HG02571 (cell line): Measurements from ENCODE around the gene CREBZF.
"Not testable (repeated sequence)": the region's sequence is repeated elsewhere in the genome, so short reads cannot be mapped to it uniquely, and the experiment has no call there.

ENCODE experiments used
- ATAC-seq: cut with Tn5 transposase; IDR thresholded peaks from one replicate; pipeline ENCODE4 v1.9.1; 2021; ENCODE audit warnings: mild to moderate bottlenecking, moderate library complexity; ENCODE audit not compliant: unreplicated experiment

The CREBZF gene

GRCh38 chr11:85670949-85671663 is 6.2 kb upstream of the CREBZF start:
- not testable (repeated sequence) for ATAC-seq

- no peak for ATAC-seq
Observed at GRCh38 chr11:85668157-85668556, 3.2 kb upstream of the CREBZF start.

DNA sequence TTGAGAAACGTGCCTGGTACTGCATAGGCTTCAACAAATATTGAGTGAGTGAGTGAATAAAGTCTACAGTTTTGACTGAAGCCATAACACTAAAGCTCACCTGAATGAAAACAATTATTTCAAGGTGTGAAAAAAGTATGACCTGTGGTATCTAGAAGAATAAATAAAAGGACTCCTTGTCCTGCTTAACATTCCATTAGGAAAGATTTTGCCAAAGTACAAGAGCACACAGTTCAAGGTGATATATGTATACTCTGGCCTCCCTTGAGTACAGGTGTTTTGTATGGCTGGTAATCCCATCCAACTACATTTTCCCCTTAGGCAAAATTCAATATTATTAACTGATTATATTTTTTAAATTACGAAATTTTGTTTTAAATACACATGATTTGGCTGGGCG is 1.8 kb upstream of the CREBZF start:
- no peak for ATAC-seq

- ATAC-seq, result no peak
Observed at GRCh38 chr11:85665733-85666132, 804 bp upstream of the CREBZF start.

- peak; percentile 70 for ATAC-seq
Observed at GRCh38 chr11:85663753-85664614, 945 bp downstream of the CREBZF start.

- ATAC-seq, result no peak
Observed at GRCh38 chr11:85663080-85663752, 1.7 kb downstream of the CREBZF start.

- ATAC-seq, result no peak
Observed at GRCh38 chr11:85661972-85662664, 2.8 kb downstream of the CREBZF start.

- no peak for ATAC-seq
Observed at GRCh38 chr11:85658180-85658579, 6.7 kb downstream of the CREBZF start.

DNA sequence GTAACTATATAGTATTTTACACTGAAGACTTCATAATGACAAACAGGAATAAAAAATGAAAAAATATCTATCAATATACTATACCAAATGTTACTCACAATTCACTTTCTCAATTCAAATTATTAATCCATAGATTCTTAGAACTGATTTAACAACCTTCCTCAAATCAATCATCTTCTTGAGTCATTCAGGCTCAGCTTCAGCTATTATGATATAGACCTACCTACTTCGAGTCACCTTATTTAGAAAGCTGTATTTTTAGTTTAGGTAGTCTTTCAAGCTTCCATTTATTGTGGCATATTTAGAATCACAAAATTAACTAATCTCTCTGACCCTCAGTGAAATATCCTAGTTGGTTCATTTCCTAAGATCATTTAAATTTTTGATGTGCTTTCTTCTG is 8.2 kb downstream of the CREBZF start:
- no peak for ATAC-seq

DNA sequence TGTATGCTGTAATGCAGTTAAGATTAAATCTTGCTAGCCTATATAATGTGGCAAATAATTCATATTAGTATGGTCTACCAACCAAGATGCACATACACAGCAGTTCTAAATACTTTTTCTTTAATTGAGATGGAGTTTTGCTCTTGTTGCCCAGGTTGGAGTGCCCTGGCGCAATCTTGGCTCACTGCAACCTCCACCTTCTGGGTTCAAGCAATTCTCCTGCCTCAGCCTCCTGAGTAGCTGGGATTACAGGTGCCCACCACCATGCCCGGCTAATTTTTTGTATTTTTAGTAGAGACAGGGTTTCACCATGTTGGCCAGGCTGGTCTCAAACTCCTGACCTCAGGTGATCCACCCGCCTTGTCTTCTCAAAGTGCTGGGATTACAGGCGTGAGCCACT is 10.6 kb downstream of the CREBZF start:
- not testable (repeated sequence) for ATAC-seq

DNA sequence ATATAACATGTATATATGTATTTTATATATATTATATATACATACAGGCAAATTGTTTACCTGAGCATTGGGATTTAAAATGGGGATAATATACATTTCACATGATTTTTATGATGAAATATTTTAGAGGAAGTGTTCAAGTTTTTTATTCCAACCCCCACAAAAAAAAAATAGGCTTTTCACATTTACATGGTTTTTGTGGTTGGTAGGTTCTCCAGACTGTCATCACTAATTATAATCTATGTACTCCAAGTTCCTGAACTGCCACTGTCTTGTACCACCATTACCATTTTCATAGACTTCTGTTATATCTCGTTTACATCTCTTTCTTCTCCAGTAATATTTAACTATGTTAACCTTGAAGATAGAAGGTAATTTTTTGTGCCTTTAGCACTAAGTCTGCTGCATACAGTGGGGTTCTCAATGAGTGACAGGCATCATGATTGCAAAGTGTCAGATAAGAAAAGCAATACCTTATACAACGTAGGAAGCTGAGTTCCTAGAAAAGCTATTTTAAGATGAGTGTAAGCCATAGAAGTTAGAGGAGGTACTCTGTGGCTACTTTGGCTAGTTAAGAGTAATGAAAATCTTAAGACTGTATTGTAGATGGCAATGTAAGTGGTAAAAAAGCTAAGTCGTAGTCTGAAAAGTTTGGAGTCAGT is 12.0 kb downstream of the CREBZF start:
- ATAC-seq, result no peak

GRCh38 chr11:85651118-85651517 is 13.8 kb downstream of the CREBZF start:
- no peak for ATAC-seq

DNA sequence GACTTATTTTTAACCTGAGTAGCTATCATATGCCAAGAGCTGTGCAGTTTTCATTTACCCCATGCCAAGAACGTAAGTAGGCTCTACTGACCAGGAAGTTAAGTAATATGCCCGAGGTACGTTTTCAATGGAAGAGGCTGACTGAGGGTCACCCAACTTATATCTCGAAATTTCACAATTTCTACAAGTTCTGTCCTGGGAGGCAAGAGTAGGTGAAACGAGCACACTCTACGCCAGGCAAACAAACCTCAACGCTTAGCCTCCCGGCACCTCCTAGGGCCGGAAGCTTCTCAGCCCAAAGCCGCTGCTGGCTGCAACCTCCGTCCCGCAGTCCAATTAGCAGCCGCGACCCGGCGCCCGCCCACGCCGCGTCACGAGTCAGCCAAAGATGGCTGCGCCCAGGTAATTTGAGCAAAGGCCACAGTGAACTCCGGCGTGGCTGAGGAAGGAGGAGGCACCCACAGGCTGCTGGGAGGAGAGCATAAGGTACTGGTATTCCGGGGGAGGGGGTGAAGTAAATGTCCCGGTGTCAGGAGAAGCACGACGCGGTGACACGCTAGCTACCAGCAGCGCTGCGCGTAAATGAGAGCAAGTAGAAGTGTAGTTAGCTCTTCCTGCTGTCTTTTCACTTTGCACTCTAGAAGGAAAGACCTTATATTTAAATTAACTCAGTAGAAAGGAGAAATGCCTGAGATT is 17.2 kb downstream of the CREBZF start, which contains the start of gene TMEM126A:
TMEM126A (plus strand) TSS at position 364 of the 696 bp plus-strand sequence. CDS start 2,289 bp downstream, outside the sequence.
- peak; percentile 99 for ATAC-seq

- ATAC-seq, result no peak
Observed at GRCh38 chr11:85647078-85647477, 17.9 kb downstream of the CREBZF start.

DNA sequence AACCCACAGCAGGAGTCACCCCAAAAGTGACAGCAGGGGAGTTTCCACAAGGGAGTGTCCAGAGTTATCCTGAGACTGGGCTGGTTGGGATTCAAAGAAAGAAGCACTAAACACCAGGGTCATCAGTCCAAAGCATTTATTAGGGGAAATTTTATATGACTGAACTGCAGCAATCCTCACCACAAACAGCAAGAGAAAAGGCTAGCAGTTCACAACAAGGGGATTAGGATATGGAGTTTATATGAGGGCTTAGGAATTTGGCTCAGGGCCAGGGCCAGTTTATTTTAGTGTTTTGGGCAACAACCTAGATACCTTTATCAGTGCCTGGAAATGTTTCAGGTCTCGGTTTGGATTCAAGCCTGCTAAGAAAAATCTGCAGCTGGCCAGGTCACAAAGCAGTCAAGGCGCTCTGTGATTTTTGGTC is 21.7 kb downstream of the CREBZF start:
- ATAC-seq, result no peak

- no peak for ATAC-seq
Observed at GRCh38 chr11:85634747-85635146, 30.2 kb downstream of the CREBZF start.

GRCh38 chr11:85628771-85629341 is 36.1 kb downstream of the CREBZF start:
- peak; percentile 9 for ATAC-seq

- peak; percentile 99 for ATAC-seq
Observed at GRCh38 chr11:85627998-85628770, 36.7 kb downstream of the CREBZF start, which contains the start of gene TMEM126B. TSS of gene TMEM126B (plus strand) at chr11:85628593. CDS start at chr11:85628608, 15 bp downstream.
